Measurements from ENCODE around the gene VAMP1. TPM values are rescaled to one million over a fixed set of nuclear protein-coding genes. Genes with fewer than 3 reads are reported as not detected.

VAMP1 gene
- total and polyA plus RNA-seq, 10 of the 15 experiments (the other 5 are each of a cell fraction or from before 2014, with no cell fraction given): 4.8 to 123 (median 27.5) TPM

- TF ChIP-seq PRDM15 (CRISPR knock-in tag; IDR thresholded peaks at IDR 0.05) (no peak), SMC3 (IDR thresholded peaks at IDR 0.05; ENCODE audit: borderline replicate concordance, low read length) (peak; percentile 25; the same call in 1 of the 2 replicates), SREBF2 (IDR thresholded peaks at IDR 0.05; ENCODE audit: low read length) (0 out of 2 replicates have a peak, but pooled peaks have one; percentile 8), POLR2AphosphoS5 (IDR thresholded peaks at IDR 0.05; ENCODE audit: low read length) (peak; percentile 80), MAX (IDR thresholded peaks at IDR 0.05; ENCODE audit: low read depth, low read length) (no peak), SMAD5 (IDR thresholded peaks at IDR 0.05; ENCODE audit: low read depth) (peak; percentile 81; the same call in 1 of the 2 replicates), MEF2B (IDR thresholded peaks at IDR 0.05; ENCODE audit: partially characterized antibody, poor library complexity, severe bottlenecking) (peak; percentile 47), NKRF (conservative IDR thresholded peaks at IDR 0.05) (peak; percentile 93)
These were observed 23.2 kb upstream of the VAMP1 start, which contains the start of gene NCAPD2 (continued) for GRCh38 chr12:6493497-6494257.
